GM19438 (cell line): ENCODE results near the gene MS4A7.
"Not testable (repeated sequence)": the region's sequence is repeated elsewhere in the genome, so short reads cannot be mapped to it uniquely, and the experiment has no call there.

ENCODE experiments used
- ATAC-seq: cut with Tn5 transposase; IDR thresholded peaks from one replicate; pipeline ENCODE4 v1.9.1; 2021; ENCODE audit warnings: low read depth; ENCODE audit not compliant: unreplicated experiment

Gene MS4A7, protein sequence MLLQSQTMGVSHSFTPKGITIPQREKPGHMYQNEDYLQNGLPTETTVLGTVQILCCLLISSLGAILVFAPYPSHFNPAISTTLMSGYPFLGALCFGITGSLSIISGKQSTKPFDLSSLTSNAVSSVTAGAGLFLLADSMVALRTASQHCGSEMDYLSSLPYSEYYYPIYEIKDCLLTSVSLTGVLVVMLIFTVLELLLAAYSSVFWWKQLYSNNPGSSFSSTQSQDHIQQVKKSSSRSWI

GRCh38 chr11:60378354-60378753 lies at the start of gene MS4A7:
MS4A7 (plus strand) TSS chr11:60378532; CDS start chr11:60383142, 4,610 bp downstream.
- ATAC-seq = peak; percentile 82

DNA sequence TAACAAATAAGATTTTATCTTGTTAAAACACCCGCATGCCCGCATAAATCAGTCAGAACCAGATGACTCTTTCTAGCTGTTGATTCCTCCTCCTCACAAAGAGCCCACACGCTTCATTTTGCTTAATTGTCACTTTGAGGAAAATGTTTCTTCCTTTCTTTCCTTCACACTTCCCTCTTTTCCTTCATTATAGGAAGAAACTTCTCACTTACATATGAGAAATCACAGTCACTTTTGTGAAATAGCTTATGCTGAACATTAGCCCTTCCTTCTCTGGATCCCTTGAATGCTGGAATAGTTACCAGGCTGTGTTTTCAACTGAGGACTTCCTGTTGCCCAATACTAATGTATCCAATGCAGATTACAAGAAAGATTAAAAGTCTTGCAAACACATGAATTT lies 45.5 kb upstream of the MS4A7 start:
- ATAC-seq = no peak

- ATAC-seq = peak; percentile 70
Observed at GRCh38 chr11:60334005-60334620, 44.2 kb upstream of the MS4A7 start.

GRCh38 chr11:60336767-60337391 lies 41.5 kb upstream of the MS4A7 start:
- ATAC-seq = no peak

- ATAC-seq = no peak
Observed at GRCh38 chr11:60338053-60338452, 40.3 kb upstream of the MS4A7 start.

DNA sequence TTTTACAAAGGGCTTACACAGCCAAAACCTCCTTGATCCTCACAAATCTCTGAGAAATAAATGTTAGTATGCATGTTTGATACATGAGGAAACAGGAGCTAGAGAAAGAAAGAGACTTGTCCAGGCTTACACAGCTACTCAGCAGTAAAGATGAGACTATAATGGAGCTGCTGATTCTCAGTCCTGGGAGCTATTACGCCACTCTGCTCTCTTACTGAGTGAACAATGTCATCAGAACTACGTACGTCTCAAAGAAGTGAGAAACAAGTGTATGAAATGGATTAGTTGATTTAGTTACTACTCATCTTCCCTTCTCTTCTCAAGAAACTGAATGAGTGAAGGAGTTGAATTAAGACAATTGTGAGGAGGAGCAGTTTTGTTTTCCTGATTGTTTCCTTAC lies 39.0 kb upstream of the MS4A7 start:
- ATAC-seq = no peak

DNA sequence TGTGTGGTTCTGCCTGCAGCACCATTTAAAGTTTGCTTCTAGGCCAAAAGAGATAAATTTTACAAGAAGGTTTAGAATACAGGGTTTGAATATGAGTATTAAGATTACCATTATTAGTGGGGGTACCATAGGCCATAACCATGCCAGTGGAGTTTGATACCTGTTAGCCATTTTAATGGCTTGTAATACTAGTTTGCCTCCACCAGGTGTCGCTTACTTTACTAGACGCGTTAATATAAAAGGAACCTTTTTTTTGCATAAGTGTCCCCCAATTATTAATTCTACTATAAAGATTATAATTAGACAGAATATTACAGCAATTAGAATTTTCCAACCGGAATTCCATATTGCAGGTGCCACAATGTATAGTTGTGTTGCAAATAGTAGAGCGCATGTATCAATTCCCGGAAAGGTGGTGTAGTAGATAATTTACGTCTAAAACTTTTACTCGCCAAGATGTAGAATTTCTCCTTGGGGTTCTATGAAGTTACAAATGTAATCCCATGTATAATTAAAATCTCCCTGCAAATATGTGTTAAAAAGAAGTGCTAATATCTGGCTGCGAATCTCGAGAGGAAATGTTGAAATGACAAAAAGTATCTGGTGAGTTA lies 35.1 kb upstream of the MS4A7 start:
- ATAC-seq = no peak

GRCh38 chr11:60344146-60344545 lies 34.2 kb upstream of the MS4A7 start:
- no peak for ATAC-seq

GRCh38 chr11:60345489-60345888 lies 32.8 kb upstream of the MS4A7 start:
- no peak for ATAC-seq

DNA sequence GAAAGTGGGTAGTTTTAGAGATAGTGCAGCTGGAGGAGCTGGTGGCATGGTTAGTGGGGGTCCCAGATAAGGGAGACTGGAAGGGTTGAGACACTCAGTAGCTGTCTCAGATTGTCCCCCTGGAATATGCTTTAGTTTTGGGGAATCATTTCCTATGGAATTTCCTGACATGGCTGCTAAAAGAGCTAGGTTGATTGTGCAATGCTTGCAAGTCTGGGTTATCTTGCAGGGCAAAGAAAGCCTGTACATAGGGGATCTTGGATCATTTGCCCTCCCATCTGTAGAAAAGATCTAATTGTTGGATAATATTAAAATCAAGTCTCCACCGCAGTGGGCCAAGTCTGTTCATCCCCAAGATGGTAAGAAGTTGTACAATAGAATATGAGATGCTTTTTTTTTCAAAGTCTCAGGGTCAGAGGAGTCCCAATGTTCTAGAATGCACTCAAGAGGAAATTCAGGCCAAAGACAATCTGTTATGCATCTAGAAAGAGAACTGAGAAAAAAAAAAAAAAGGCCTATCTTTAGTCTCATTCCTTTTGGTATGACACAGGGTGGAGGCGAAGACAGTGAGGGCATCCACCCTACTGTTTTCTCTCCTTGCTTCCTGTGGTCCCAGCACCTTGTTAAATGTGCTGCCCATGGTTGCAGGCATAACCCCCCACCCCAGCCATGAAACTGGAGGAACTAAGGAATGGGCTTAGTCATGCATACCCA lies 31.1 kb upstream of the MS4A7 start:
- ATAC-seq = no peak

- ATAC-seq = no peak
Observed at GRCh38 chr11:60348116-60348515, 30.2 kb upstream of the MS4A7 start.

- ATAC-seq = no peak
Observed at GRCh38 chr11:60349990-60350389, 28.3 kb upstream of the MS4A7 start.

- no peak for ATAC-seq
Observed at GRCh38 chr11:60357771-60358170, 20.6 kb upstream of the MS4A7 start.

DNA sequence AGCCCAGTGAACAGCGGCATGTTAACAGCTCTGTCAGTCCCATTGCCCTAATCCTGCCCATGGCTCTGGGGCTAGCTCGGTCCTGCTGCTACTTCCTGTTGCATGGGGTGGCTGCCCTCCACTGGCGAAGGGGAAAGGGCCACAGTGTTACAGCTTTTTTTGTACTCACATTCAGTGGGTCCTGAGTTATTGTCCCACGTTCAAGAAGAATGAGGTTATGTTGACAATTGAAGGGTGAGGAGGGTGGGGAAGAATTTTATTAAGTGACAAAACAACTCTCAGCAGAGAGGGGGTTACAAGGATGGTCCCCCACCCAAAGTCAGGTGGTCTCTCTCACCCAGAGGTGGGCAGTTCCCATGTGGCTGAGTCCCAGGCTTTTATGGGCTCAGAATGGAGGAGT lies 17.7 kb upstream of the MS4A7 start:
- ATAC-seq = no peak

DNA sequence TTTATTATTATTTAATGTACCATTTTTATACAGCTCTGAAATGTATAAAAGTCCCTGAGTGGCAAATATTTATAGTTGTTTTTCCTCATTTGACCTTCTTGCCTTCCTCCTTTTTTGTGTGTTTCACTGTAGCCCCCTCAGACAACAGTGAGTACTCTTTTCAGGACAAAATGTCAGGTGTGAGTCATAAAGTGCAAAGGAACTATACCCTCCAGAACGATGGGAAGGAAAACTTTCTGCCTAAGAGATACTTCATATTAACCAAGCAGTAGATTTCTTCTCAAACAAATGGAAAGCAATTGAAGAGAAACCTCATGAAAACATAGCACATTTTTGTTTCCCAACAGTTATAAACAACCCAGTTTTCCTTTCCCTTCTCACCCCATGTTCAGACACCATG lies 16.1 kb upstream of the MS4A7 start:
- ATAC-seq = no peak

DNA sequence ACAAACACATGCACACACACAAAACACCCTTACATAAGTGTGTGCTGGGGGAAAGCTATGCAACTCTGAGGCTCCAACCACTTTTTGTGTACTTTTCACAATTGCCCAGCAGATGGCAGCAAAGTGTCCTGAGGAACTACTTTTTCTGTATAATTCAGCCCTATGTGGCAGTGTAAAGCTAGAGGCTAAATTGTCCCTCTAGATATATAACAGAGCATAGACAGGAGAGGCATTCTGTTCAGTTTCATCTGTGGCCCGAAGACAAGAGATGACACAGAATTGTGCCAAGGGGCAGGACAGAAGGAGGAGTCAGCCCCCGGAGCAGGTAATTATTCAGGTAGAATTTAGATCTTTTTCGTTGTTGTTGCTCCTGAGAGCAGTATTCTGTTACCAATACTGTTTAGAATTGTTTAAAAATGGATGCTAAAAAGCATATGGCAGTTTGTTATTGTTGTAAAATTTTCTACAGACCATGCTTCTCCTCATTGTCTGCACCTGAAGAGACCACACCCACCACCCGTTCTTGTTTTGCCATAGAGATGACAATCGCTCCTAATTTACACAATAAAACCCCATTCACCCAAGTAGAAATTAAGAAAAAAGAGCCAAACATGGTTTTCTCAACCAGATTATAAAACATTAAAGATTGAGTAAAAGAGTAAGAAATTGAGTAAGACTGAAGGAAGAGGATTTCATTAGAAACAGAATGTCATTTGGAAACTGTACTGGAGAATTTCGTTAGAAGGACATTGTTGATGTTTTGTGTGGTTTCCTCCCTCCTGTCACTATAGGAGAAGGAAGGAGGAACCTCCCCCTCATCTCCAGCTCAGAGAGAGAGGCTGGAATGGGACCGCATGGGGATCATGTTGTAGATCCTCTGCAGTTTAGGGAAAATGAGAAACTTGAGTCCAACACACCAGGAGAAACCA lies 14.5 kb upstream of the MS4A7 start:
- no peak for ATAC-seq

DNA sequence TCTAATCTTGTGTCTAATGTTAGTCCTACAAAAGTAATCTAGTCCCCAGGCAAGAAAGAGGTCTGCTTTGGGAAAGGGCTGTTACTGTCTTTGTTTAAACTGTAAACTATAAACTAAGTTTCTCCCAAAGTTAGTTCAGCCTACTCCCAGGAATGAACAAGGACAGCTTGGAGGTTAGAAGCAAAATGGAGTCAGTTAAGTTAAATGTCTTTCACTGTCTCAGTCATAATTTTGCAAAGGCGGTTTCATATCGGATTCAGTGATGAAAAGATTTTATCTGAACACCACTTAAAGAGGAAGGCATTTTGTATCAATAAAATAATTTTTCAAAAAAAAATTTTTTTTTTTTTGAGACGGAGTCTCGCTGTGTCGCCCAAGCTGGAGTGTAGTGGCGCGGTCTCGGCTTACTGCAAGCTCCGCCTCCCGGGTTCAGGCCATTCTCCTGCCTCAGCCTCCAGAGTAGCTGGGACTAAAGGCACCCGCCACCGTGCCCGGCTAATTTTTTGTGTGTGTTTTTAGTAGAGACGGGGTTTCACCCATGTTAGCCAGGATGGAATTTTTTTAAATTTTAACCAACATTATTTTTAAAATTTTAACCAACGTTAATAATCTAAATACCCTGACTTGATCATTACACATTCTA lies 11.9 kb upstream of the MS4A7 start:
- ATAC-seq = not testable (repeated sequence)

DNA sequence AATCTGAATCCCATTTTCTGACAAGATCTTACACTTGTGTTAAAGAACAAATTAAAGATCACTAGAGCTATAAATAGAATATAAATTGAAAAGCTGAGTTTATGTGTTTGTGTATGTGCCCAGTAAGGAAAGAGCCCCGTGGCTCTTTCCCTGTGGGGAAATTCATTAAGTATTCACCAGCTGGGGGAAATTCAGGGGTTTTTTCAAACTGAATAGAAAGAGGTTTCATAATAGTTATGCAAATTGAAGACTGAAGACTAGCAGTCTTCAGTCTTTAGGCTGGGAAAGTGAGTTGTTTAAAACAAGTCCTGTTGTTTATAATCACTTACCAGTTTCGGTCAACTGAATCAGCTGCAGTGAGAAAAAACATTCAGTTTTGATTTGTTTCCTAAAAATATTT lies 11.3 kb upstream of the MS4A7 start:
- peak; percentile 68 for ATAC-seq

GRCh38 chr11:60367896-60368295 lies 10.4 kb upstream of the MS4A7 start:
- ATAC-seq = no peak
